NCI-H524 treated with DMSO at 0.1 percent for 48 hours (cell line): Measurements from ENCODE around the gene FAM186B.
"Not testable (repeated sequence)": the region's sequence is repeated elsewhere in the genome, so short reads cannot be mapped to it uniquely, and the experiment has no call there.

ENCODE experiments used
- DNase-seq: peaks from one replicate; lab custom pipeline; 2025; lab: John Stamatoyannopoulos, UW

FAM186B gene, protein sequence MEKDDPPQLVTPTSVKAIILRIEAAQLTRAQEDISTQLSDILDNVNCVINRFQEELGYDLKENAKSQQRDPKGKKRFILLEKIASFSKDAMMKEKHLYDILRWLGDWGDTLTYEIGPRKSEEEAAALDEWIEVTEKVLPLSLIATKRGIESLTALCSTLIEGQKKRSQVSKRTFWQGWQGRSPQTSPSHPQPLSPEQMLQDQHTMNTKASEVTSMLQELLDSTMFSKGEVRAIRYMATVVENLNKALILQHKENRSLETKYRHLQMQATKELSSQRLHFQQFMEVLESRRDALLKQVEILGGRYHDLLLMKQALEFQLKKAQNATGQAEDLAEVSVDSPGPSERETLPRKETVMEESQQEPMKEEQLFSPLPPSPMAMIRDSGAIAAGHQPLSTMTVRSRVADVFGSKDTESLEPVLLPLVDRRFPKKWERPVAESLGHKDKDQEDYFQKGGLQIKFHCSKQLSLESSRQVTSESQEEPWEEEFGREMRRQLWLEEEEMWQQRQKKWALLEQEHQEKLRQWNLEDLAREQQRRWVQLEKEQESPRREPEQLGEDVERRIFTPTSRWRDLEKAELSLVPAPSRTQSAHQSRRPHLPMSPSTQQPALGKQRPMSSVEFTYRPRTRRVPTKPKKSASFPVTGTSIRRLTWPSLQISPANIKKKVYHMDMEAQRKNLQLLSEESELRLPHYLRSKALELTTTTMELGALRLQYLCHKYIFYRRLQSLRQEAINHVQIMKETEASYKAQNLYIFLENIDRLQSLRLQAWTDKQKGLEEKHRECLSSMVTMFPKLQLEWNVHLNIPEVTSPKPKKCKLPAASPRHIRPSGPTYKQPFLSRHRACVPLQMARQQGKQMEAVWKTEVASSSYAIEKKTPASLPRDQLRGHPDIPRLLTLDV

DNA sequence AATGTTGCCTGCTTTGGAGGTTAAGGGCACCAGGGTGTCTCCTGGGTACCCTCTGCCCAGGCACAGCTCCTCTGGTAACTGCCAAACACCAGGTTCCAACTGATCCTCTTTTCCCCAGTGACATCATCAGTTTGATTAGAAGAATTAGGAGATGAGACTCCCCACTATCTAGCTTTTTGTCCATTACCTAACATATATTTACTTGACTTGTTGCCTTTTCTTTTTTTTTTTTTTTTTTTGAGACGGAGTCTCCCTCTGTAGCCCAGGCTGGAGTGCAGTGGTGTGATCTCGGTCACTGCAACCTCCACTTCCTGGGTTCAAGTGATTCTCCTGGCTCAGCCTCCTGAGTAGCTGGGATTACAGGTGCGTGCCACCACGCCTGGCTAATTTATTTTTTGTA lies at the start of gene FAM186B:
TSS of gene FAM186B (minus strand) at position 101 of the 400 bp plus-strand sequence. CDS start 162 bp downstream, outside the sequence.
- not testable (repeated sequence) for DNase-seq

DNA sequence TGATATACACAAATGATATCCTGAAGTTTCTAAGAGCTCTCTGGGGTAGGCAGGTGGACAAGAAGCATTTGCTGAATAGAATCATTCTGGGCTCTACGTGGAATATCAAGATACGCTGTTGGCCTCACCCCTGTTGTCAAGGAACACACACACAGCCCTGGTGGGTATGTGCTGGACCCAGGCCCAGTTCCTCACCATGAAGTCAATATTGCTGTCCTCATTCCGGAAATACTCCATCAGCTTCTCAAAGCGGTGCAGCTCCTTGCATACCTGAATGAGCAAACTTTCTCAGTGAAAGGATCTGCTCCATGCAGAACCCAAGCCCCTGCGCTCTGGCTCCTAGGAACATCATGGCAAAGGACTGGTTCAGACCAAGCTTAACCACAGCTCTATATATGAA lies 49.3 kb upstream of the FAM186B start:
- no peak for DNase-seq

- DNase-seq: no peak
Measured at GRCh38 chr12:49652921-49653520, 47.6 kb upstream of the FAM186B start.

- no peak for DNase-seq
Measured at GRCh38 chr12:49651855-49652254, 46.4 kb upstream of the FAM186B start.

- DNase-seq: no peak
Measured at GRCh38 chr12:49649892-49650291, 44.5 kb upstream of the FAM186B start.

DNA sequence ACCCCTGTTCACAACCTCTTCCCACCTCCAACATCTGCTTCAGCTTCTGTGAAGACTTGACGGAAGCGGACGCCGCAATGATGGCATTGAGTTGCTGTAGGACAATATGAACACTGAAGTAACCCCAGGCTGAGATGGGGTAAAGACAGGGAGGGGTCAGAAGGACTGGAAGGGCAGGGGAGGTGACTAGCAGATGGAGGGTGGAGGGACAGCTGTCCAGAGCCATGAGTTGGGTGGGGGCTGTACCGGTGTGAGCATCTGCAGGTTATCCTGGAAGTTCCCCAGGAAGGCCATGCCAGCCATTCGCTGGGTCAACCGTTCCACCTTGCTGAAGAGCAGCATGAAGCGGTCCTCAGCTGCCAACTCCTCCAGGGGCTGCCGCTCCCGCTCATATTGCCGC lies 44.0 kb upstream of the FAM186B start:
- DNase-seq: no peak

DNA sequence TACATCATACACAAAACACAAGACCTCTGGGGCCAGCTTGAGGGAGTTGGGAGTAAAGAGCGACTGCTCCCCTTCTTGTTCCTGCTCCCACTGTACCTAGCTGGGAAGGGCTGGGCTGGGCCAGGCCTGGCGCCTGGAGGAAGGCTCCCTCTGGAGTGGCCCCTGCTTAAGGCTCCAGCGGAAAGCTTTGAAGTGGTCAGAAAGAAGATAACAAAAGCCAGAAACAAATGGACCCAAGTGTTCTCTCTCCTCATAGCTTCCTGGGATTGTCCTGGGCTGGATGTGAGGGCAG lies 43.2 kb upstream of the FAM186B start:
- DNase-seq: no peak

GRCh38 chr12:49647827-49648711 lies 42.6 kb upstream of the FAM186B start:
- no peak for DNase-seq

DNA sequence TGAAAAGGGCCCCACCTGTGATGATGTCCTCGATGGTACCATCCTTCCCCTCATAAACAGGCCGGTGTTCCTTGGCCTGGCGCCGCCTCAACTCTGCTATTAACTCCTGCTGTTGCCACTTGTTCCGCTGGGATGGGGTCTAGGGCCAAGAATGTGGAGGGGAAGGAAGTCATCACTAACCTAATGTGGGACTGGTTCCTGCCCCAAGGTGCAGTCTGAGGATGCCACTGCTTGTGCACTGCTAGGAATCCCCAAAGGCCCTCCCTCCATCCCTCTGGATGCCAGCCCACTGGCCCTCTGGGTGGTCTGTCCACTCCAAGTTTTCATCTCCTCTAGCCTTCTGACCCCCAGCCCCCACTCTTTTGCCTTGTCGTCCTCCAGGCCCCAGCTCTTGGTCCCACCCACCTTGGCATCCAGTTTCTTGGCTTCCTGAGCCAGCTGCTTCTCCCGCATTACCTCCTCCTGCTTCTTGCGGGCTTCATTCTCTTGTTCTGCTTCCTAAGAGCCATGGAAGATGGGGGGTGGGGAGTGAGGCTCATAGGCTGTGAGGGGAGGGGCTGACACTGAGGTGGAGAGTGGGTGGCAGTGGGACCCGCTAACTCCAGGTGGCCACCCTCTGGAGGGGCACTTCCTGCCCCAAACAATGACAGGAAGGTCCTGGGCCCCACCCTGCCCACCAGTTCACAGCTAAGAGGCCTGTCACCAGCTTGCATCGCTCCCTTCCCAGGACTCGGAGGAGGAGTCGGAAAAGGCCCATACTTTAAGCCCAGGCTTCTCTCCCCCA lies 41.6 kb upstream of the FAM186B start:
- DNase-seq: no peak

DNA sequence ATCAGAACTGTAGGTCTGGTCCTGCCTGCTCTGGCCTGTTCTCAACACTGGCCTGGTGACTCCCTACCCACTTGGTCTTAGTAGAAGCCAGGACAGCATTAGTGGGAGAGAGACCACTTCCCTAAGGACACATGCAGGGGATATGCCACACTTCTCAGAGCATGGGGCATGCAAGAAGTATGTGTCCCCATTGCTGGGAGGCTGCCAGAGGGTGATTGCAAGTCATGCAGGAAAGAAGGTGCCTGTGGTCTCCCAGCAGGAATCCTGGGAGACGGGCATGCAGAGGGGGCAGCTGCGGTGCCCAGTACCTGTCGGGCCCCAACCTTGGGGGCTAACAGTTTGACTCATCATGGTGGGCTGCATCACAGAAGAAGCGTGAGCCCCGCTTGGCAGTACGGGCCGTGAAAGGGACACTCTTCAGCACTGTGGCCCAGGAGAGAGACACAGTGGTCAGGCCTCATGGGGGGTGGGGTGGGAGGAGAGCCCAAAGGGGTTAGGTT lies 40.9 kb upstream of the FAM186B start:
- DNase-seq: no peak

DNA sequence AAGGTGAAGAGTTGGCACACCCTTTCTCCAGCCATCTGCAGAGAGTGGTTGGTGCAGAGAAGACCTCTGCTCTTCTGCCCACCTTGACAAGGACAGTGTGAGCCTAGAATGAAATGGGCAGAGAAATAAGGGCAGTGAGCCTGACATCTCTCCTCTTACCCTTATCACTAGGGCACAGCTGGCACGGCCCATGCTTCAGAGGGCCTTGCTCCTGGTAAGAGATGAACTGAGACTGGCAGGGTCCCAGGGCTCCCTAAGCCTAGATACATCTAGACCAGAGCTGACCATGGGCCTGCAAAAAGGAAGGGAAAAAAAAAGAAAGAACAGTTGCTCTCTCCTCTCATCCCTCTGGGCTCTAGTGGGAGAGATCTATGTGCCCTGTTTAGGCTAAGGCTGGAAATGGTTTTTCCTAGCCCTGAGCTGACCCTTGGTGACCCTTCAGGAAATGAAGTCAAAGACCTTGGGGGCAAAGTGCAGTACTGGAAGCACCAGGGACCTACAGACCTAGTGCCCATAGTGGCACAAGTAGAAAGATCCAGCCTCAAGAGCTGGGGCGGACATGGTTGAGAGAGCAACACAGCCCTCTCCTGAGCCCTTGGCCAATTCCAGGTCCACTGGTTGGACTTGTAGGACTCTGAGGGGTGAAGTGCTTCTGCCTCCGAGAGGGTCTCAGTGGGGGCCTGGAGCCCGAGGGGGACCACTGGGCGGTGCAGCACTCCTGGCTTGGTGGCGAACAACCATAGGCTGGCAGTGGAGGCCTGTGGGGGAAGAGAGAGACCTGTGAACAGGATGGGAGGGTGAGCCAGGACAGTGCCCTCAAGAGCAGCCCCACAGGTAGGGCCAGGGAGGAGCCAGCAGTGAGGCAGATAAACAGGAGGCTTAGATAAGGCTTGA lies 40.0 kb upstream of the FAM186B start:
- DNase-seq: no peak

DNA sequence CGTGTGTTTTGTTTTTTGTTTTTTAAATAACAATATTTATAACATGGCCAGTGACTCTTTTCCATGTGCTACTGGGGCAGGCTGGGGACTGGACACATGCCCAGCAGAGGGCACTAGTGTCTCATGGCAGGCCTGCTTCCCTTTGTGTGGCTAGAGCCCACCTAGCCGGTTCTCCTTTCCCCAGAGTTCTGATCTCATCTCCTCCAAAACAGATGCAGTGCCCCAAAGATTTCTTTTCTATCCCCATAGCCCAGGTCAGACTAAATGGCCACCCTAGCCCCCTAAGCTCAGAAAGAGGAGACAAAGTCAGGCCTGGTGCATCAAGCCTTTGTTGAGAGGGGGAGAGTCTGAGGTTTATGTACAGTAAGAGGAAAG lies 39.2 kb upstream of the FAM186B start:
- no peak for DNase-seq

GRCh38 chr12:49643961-49644619 lies 38.7 kb upstream of the FAM186B start:
- DNase-seq: no peak

GRCh38 chr12:49643135-49643534 lies 37.7 kb upstream of the FAM186B start:
- DNase-seq: no peak

- no peak for DNase-seq
Measured at GRCh38 chr12:49642370-49642802, 36.9 kb upstream of the FAM186B start.

DNA sequence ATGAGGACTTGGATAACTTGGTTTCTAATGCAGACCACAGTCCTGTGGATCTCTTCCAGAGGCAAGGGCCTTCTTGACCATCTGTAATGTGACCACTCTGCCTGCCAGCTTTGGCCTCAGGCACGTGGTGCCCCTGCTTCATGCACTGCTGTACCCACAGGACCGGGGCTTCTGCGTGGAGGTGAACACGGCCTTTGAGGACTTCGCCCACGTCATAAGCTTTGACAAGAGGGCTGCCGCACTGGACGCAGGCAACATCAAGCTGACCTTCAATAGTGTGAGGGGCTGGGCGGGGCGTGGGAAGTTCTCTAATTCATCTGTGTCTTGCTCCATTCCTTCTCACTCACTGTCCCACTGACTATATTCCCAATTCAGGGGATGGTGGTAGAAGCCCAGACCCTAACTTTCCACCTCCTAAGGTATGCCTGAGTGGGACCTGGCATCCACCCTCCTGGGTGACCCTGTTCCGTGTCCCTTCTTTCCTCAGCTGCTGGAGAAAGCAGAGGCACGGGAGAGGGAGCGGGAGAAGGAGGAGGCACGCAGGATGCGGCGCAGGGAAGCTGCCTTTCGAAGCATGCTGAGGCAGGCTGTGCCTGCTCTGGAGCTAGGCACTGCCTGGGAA lies 36.4 kb upstream of the FAM186B start:
- no peak for DNase-seq

- no peak for DNase-seq
Measured at GRCh38 chr12:49636979-49637755, 31.7 kb upstream of the FAM186B start.

DNA sequence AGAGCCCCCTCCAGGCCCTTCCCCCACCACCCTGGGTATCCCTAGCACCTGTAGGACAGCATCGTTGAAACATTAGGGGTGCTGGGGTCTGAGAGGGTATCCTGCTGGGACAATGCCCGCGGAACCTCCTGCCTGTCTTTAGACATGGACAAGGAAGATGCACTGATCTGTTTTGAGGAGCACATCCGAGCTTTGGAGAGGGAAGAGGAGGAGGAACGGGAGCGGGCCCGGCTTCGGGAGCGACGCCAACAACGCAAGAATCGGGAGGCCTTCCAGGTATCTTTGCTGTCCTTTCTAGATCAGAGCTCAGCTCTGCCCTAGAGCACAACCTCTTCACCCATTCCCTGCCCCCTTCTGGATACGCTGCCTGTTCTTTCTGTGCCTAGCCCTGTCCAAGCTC lies 31.1 kb upstream of the FAM186B start:
- DNase-seq: no peak
